HG02610 (cell line): Measurements from ENCODE around the gene PTPRN2.

Source experiments
- ATAC-seq: cut with Tn5 transposase; IDR thresholded peaks from one replicate; pipeline ENCODE4 v1.9.1; 2021; ENCODE audit warnings: mild to moderate bottlenecking, moderate library complexity; ENCODE audit not compliant: unreplicated experiment

PTPRN2 gene

GRCh38 chr7:158329686-158330085, 257.9 kb downstream of the PTPRN2 start:
- no peak for ATAC-seq

DNA sequence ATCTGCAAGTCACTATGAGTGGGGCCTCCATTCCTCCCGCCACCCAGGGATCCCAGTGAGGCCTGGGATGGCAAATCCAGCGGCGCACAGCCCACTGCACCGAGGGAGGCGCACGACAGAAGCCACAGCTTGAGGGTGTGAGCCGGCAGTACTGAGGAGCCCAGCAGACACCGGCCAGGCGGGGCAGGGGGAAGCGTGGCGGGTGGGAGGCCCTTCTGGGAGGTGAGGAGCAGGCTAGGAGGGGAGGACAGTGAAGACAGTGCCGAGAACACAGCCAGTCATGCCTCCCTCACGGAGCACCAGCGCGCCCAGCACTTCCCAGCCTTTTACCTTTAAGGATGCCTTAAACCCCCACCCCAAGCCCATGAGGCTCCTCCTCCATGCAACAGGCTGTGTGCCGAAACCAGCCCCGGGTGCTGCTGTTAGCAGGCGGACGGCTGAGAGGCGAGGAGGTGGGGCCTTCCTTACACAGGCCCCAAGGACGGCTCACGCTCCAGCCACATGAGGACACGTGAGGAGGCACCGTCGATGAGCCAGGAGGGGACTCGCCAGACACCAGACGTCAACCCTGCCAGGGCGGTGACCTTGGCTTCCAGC, 258.5 kb downstream of the PTPRN2 start:
- ATAC-seq: no peak

DNA sequence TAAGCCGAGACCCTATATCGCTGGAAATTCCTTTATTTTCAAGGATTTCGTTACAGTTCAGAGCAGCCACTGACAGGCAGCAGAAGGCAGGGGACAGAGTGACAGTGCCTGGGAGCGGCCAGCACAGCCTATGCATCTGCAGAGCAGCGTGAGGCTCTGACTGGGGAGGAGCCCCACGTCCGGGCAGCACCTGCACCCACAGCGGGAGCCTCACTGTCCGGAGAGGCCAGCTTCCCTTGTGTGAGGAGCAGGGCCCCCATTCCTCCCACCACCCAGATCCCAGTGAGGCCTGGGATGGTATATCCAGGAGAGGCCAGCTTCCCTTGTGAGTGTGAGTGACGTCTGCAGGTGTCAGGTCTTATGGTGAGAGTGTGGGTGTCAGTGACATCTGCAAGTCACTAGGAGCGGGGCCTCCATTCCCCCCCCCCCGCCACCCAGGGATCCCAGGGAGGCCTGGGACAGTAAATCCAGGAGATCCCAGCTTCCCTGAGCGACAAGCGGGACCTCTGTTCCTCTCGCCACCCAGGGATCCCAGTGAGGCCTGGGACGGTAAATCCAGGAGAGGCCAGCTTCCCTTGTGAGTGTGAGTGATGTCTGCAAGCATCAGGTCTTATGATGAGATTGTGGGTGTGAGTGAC, 259.1 kb downstream of the PTPRN2 start:
- no peak for ATAC-seq

- ATAC-seq: no peak
Measured at GRCh38 chr7:158327571-158328180, 259.9 kb downstream of the PTPRN2 start.

DNA sequence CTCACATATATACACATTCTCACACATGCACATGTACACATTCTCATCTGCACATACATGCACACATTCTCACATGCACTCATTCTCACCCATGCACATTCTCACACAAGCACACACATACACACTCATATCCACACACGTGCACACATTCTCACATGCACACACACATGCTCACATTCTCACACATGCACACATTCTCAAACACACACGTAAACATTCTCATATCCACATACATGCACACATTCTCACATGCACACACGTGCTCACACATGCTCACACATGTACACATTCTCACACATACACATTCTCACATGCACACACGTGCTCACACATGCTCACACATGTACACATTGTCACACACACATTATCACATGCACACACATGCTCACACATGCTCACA, 260.6 kb downstream of the PTPRN2 start:
- ATAC-seq: no peak

GRCh38 chr7:158325530-158326381, 261.9 kb downstream of the PTPRN2 start:
- ATAC-seq: no peak

DNA sequence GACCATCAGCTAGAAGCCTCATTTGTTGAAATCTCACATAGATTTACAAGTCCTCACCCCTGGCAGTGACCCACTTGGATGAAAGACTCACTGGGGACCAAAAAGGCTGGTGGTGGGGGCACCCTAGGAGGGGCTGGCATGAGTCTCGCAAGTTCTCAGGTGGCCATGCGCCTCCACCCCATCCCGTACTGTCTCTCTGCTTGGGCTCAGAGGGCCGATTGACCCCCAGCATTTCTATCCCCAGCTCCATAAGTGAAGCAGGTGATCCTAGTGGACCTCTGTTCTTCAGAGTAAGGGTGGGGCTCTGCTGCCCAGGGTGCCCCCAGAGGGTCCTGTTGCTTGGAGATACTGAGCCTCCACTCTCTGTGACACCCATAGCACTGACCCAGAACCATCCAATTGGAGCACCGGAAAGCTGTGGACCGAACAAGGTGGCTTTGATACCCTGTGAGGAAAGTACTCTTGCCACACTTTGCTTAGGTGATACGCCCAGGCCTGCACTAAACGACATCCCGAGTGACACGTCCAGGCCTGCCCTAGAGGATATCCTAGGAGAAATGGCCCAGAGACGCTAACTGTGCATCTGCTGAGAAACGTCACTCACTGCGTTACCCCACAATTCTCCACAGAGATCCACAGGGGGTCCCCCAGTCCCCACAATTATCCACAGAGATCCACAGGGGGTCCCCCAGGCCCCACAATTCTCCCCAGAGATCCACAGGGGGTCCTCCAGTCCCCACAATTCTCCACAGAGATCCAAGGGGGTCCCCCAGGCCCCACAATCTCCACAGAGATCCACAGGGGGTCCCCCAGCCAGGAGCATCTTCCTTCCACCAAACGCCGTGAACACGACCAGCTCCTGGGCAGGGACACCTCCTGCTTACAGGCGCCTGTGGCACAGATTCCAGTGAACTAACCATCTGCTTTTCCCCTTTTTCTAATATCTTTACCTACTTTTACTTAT, 262.9 kb downstream of the PTPRN2 start:
- no peak for ATAC-seq

GRCh38 chr7:158323741-158324396, 263.8 kb downstream of the PTPRN2 start:
- no peak for ATAC-seq

- ATAC-seq: no peak
Measured at GRCh38 chr7:158322616-158323530, 264.8 kb downstream of the PTPRN2 start.

GRCh38 chr7:158321936-158322615, 265.5 kb downstream of the PTPRN2 start:
- ATAC-seq: no peak

DNA sequence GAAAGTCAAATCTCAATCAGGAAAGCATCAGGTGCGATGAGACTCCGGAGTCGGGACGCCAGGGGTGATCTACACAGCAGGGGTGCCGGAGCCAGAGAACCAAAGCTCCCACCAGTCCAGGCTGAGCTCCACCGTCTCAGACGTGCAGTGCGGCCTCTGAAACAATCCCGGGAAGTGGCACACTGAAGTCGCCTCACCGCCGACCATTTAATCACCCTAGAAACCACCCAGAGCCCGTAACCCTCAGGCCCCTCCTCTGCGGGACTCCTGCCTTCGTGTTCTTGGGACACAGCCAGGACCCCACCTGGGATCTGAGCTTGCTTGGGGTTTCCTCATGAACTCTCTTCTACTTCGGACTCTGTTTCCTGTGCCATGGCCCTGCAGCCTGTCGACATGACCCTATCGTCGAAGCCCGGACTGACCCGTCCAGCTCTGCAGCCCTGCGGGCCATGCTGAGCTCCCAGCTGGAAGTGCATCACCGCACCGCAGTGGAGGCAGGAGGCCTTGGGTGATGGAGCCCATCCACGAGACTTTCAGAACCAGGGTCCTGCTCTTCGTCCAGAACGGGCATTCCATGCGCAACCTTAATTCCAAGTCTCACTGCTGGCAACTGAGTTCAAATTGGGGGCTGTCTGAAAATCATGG, 266.4 kb downstream of the PTPRN2 start:
- no peak for ATAC-seq

DNA sequence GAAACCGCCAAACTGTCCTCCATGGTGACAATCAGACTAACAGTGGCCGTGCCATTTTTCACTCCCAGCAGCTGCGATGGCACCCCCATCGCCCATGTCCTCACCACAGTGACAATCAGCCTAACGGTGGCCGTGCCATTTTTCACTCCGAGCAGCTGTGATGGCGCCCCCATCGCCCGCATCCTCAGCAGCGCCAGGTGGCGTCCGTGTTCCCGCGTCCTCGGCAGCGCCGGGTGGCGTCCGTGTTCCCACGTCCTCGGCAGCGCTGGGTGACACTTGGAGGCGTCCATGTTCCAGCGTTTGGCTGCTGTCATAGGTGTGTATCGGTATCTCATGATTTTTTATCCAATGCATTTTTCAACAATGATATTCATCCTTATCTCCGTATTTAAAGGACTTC, 267.3 kb downstream of the PTPRN2 start:
- no peak for ATAC-seq

DNA sequence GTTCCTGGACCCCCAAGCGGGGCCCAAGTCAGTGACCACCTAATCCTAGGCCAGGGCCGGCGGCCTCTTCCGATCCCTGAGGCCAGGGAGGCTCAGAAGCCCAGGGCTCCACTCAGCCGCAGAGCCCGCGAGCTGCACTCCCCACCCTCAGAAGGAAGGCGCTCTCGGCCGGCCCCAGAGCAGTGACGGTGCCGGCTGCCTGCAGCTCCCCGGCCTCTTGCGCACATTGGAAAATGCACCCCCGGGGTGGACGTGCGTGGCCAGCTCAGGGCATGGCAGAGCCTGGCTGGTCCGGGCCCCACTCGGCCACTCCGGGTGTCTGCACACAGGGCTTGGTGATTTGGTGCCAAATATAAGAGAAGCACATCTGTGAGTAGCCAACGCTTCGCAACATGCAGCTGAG, 269.1 kb downstream of the PTPRN2 start:
- ATAC-seq: no peak

GRCh38 chr7:158317238-158318205, 270.1 kb downstream of the PTPRN2 start:
- no peak for ATAC-seq

DNA sequence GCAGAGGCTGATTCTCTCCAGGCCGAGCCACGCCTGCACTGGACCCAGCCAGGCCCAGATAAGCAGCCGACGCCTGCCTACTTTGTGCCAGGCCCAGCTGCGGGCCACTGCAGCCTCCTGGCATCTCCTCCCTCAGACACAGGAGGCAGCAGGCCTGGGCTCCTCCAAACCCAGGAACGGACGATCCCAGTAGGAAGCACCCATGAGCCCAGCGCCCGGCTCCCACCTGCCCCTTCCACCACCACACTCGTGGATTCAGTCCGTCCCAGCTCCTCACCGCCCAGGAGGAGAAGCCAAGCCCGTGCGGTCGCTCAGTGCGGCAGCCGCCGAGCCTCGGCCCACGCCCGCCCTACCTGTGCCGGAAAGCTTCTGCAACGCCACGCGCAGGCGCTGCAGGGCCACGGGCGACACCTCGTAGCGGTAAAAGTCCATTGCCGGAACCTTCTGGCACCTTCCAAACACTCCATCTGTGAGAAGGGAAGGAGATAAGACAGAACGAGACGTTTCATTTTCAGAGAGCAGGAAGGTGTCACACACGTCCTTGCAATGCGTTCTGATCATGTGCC, 271.1 kb downstream of the PTPRN2 start:
- no peak for ATAC-seq

- no peak for ATAC-seq
Measured at GRCh38 chr7:158315881-158316280, 271.7 kb downstream of the PTPRN2 start.
